IPS-18a (cell line): ENCODE data around the gene CCDC68.
"Not testable (repeated sequence)": the region's sequence is repeated elsewhere in the genome, so short reads cannot be mapped to it uniquely, and the experiment has no call there.

ENCODE experiments used
- H3K27ac ChIP-seq: one replicate; pipeline ENCODE4 v1.5.1; 2013; ENCODE audit warnings: low read length
- H3K27me3 ChIP-seq: one replicate; pipeline ENCODE4 v1.6.1; 2013; ENCODE audit warnings: mild to moderate bottlenecking, low read length; ENCODE audit not compliant: control insufficient read depth, insufficient read depth
- H3K36me3 ChIP-seq: one replicate; pipeline ENCODE4 v1.6.1; 2013; ENCODE audit warnings: low read depth, low read length; ENCODE audit not compliant: control insufficient read depth
- H3K4me1 ChIP-seq: one replicate; pipeline ENCODE4 v1.6.1; 2013; ENCODE audit warnings: low read depth, low read length; ENCODE audit not compliant: control insufficient read depth
- H3K4me3 ChIP-seq: one replicate; pipeline ENCODE4 v1.5.1; 2013; ENCODE audit warnings: low read length
- H3K9ac ChIP-seq: one replicate; pipeline ENCODE4 v1.6.1; 2013; ENCODE audit warnings: mild to moderate bottlenecking, low read length, moderate library complexity
- H3K9me3 ChIP-seq: one replicate; pipeline ENCODE4 v1.6.1; 2013; ENCODE audit warnings: low read depth, low read length; ENCODE audit not compliant: control insufficient read depth

CCDC68 gene

GRCh38 chr18:54867131-54867530 is 92.1 kb downstream of the CCDC68 start:
- H3K36me3 ChIP-seq, result no peaks in the 10 kb centered on the region
- no peak overlapping the region for H3K4me3 ChIP-seq
- H3K27me3 ChIP-seq, result no peaks in the 10 kb centered on the region
- no peaks in the 10 kb centered on the region for H3K4me1 ChIP-seq
- H3K9me3 ChIP-seq, result no peaks in the 10 kb centered on the region
- H3K9ac ChIP-seq, result no peak overlapping the region
- H3K27ac ChIP-seq, result no peak overlapping the region

GRCh38 chr18:54860941-54861340 is 98.3 kb downstream of the CCDC68 start:
- no peaks in the 10 kb centered on the region for H3K9me3 ChIP-seq
- H3K9ac ChIP-seq, result no peak overlapping the region
- no peaks in the 10 kb centered on the region for H3K27me3 ChIP-seq
- H3K4me1 ChIP-seq, result peaks cover 5% of the 10 kb centered on the region
- H3K36me3 ChIP-seq, result no peaks in the 10 kb centered on the region
- no peak overlapping the region for H3K4me3 ChIP-seq
- H3K27ac ChIP-seq, result no peak overlapping the region

GRCh38 chr18:54859667-54860421 is 99.4 kb downstream of the CCDC68 start:
- no peaks in the 10 kb centered on the region for H3K9me3 ChIP-seq
- no peak overlapping the region for H3K9ac ChIP-seq
- H3K4me1 ChIP-seq, result peaks cover 5% of the 10 kb centered on the region
- H3K36me3 ChIP-seq, result no peaks in the 10 kb centered on the region
- no peak overlapping the region for H3K4me3 ChIP-seq
- H3K27ac ChIP-seq, result no peak overlapping the region
- no peaks in the 10 kb centered on the region for H3K27me3 ChIP-seq

- Histone ChIP-seq H3K36me3 (no peaks in the 10 kb centered on the region), H3K4me1 (peaks cover 5% of the 10 kb centered on the region), H3K27ac (no peak overlapping the region), H3K27me3 (no peaks in the 10 kb centered on the region), H3K9ac (no peak overlapping the region), H3K4me3 (no peak overlapping the region), H3K9me3 (no peaks in the 10 kb centered on the region)
Measured at GRCh38 chr18:54857499-54857898, 101.8 kb downstream of the CCDC68 start.

GRCh38 chr18:54856105-54856646 is 103.1 kb downstream of the CCDC68 start:
- Histone ChIP-seq H3K4me1 (peaks cover 5% of the 10 kb centered on the region), H3K27me3 (no peaks in the 10 kb centered on the region), H3K36me3 (no peaks in the 10 kb centered on the region), H3K9me3 (no peaks in the 10 kb centered on the region), H3K9ac (no peak overlapping the region), H3K27ac (no peak overlapping the region), H3K4me3 (no peak overlapping the region)

GRCh38 chr18:54855050-54855449 is 104.2 kb downstream of the CCDC68 start:
- H3K27me3 ChIP-seq, H3K36me3 ChIP-seq, H3K4me3 ChIP-seq, H3K9ac ChIP-seq, H3K27ac ChIP-seq, H3K4me1 ChIP-seq, H3K9me3 ChIP-seq: not testable (repeated sequence)

GRCh38 chr18:54852780-54853675 is 106.2 kb downstream of the CCDC68 start:
- Histone ChIP-seq H3K4me1 (no peaks in the 10 kb centered on the region), H3K27ac (no peak overlapping the region), H3K4me3 (no peak overlapping the region), H3K36me3 (no peaks in the 10 kb centered on the region), H3K27me3 (no peaks in the 10 kb centered on the region), H3K9ac (no peak overlapping the region), H3K9me3 (no peaks in the 10 kb centered on the region)
